Muscle layer of colon (tissue), 2 donors: ENCODE data around the gene KHSRP.

Experiments
- H3K27ac ChIP-seq: one replicate; pipeline ENCODE4 v1.7.0; 2013; ENCODE audit warnings: low read depth, mild to moderate bottlenecking, low read length, moderate library complexity
- H3K27me3 ChIP-seq, 2 donors: one replicate each; pipeline ENCODE4 v1.7.0; 2013; ENCODE audit warnings: low read length in 2 of 2, mild to moderate bottlenecking in 2 of 2; ENCODE audit not compliant: insufficient read depth in 2 of 2, control insufficient read depth in 1 of 2
- H3K36me3 ChIP-seq: one replicate; pipeline ENCODE4 v1.7.0; 2013; ENCODE audit warnings: mild to moderate bottlenecking, low read length; ENCODE audit not compliant: insufficient read depth
- H3K4me1 ChIP-seq: one replicate; pipeline ENCODE4 v1.7.0; 2013; ENCODE audit warnings: mild to moderate bottlenecking, low read length; ENCODE audit not compliant: insufficient read depth
- H3K4me3 ChIP-seq, 2 donors: one replicate each; pipeline ENCODE4 v1.7.0; 2013; ENCODE audit warnings: low read length in 2 of 2, low read depth in 1 of 2, mild to moderate bottlenecking in 1 of 2, moderate library complexity in 1 of 2
- H3K9ac ChIP-seq: one replicate; pipeline ENCODE4 v1.7.0; 2013; ENCODE audit warnings: low read length
- H3K9me3 ChIP-seq: one replicate; pipeline ENCODE4 v1.7.0; 2013; ENCODE audit warnings: mild to moderate bottlenecking, low read length
- donor health status: abdominal sarcoma.
- donor health status: Adenocarcinoma of cecum.

KHSRP gene

GRCh38 chr19:6460099-6460884 lies 35.7 kb upstream of the KHSRP start:
- H3K4me1 ChIP-seq: peaks cover 11% of the 10 kb centered on the region
- peak overlapping the region; percentile 78 for H3K27ac ChIP-seq
- no peak overlapping the region for H3K9ac ChIP-seq

GRCh38 chr19:6459262-6460098 lies 34.9 kb upstream of the KHSRP start, which contains the start of gene SLC25A23:
TSS of gene SLC25A23 (minus strand) at chr19:6459792. CDS start at chr19:6459628, 164 bp downstream.
- Histone ChIP-seq H3K27ac (peak within 1 kb of the TSS; percentile 78), H3K4me3 (peak within 1 kb of the TSS; percentile 77 to 85), H3K36me3 (peaks cover 23% of the 10 kb centered on the region), H3K4me1 (peaks cover 11% of the 10 kb centered on the region), H3K27me3 (peaks cover 0 to 13% of the 10 kb centered on the region in 2 donors), H3K9ac (peak within 1 kb of the TSS; percentile 33), H3K9me3 (no peaks in the 10 kb centered on the region)

More at GRCh38 chr19:6460099-6460884, 35.7 kb upstream of the KHSRP start:
- peaks cover 0 to 20% of the 10 kb centered on the region in 2 donors for H3K27me3 ChIP-seq
- no peaks in the 10 kb centered on the region for H3K9me3 ChIP-seq
- peaks cover 14% of the 10 kb centered on the region for H3K36me3 ChIP-seq
- H3K4me3 ChIP-seq: peak overlapping the region; percentile 77 to 85

- Histone ChIP-seq H3K27me3 (peaks cover 0 to 6% of the 10 kb centered on the region in 2 donors), H3K27ac (peak overlapping the region; percentile 61), H3K4me3 (peak overlapping the region; percentile 77 to 85)
These were observed 34.2 kb upstream of the KHSRP start for GRCh38 chr19:6458695-6459261.

GRCh38 chr19:6457958-6458694 lies 33.5 kb upstream of the KHSRP start:
- Histone ChIP-seq H3K4me3 (peak overlapping the region; percentile 77 to 85), H3K36me3 (peaks cover 34% of the 10 kb centered on the region), H3K4me1 (peaks cover 11% of the 10 kb centered on the region), H3K9me3 (no peaks in the 10 kb centered on the region), H3K9ac (peak overlapping the region; percentile 33), H3K27me3 (peaks cover 0 to under 1% of the 10 kb centered on the region in 2 donors), H3K27ac (peak overlapping the region; percentile 61)

More at GRCh38 chr19:6458695-6459261, 34.2 kb upstream of the KHSRP start:
- peaks cover 11% of the 10 kb centered on the region for H3K4me1 ChIP-seq
- H3K9me3 ChIP-seq: no peaks in the 10 kb centered on the region
- H3K9ac ChIP-seq: peak overlapping the region; percentile 33
- peaks cover 29% of the 10 kb centered on the region for H3K36me3 ChIP-seq

GRCh38 chr19:6455924-6456323 lies 31.3 kb upstream of the KHSRP start:
- H3K27me3 ChIP-seq: no peaks in the 10 kb centered on the region
- no peak overlapping the region for H3K4me3 ChIP-seq
- H3K9me3 ChIP-seq: no peaks in the 10 kb centered on the region
- H3K4me1 ChIP-seq: peaks cover 11% of the 10 kb centered on the region
- no peak overlapping the region for H3K27ac ChIP-seq
- peaks cover 43% of the 10 kb centered on the region for H3K36me3 ChIP-seq
- H3K9ac ChIP-seq: no peak overlapping the region

GRCh38 chr19:6453951-6454565 lies 29.4 kb upstream of the KHSRP start:
- Histone ChIP-seq H3K4me1 (peaks cover 11% of the 10 kb centered on the region), H3K9me3 (no peaks in the 10 kb centered on the region), H3K4me3 (no peak overlapping the region), H3K27me3 (no peaks in the 10 kb centered on the region), H3K36me3 (peaks cover 43% of the 10 kb centered on the region), H3K27ac (no peak overlapping the region), H3K9ac (no peak overlapping the region)

GRCh38 chr19:6452899-6453298 lies 28.3 kb upstream of the KHSRP start:
- no peaks in the 10 kb centered on the region for H3K27me3 ChIP-seq
- H3K4me1 ChIP-seq: no peaks in the 10 kb centered on the region
- H3K27ac ChIP-seq: no peak overlapping the region
- no peaks in the 10 kb centered on the region for H3K9me3 ChIP-seq
- no peak overlapping the region for H3K4me3 ChIP-seq
- no peak overlapping the region for H3K9ac ChIP-seq
- H3K36me3 ChIP-seq: peaks cover 43% of the 10 kb centered on the region

GRCh38 chr19:6452223-6452614 lies 27.6 kb upstream of the KHSRP start:
- H3K27ac ChIP-seq: no peak overlapping the region
- no peaks in the 10 kb centered on the region for H3K9me3 ChIP-seq
- H3K9ac ChIP-seq: no peak overlapping the region
- H3K27me3 ChIP-seq: no peaks in the 10 kb centered on the region
- H3K4me3 ChIP-seq: no peak overlapping the region
- no peaks in the 10 kb centered on the region for H3K4me1 ChIP-seq
- H3K36me3 ChIP-seq: peaks cover 39% of the 10 kb centered on the region

- Histone ChIP-seq H3K27me3 (no peaks in the 10 kb centered on the region), H3K4me3 (no peak overlapping the region), H3K27ac (no peak overlapping the region), H3K9me3 (no peaks in the 10 kb centered on the region), H3K9ac (no peak overlapping the region), H3K4me1 (no peaks in the 10 kb centered on the region), H3K36me3 (peaks cover 37% of the 10 kb centered on the region)
These were observed 27.1 kb upstream of the KHSRP start for GRCh38 chr19:6451583-6452222.

- Histone ChIP-seq H3K9me3 (no peaks in the 10 kb centered on the region), H3K4me3 (no peak overlapping the region), H3K36me3 (peaks cover 33% of the 10 kb centered on the region), H3K27ac (no peak overlapping the region), H3K27me3 (no peaks in the 10 kb centered on the region), H3K9ac (no peak overlapping the region), H3K4me1 (no peaks in the 10 kb centered on the region)
These were observed 25.6 kb upstream of the KHSRP start for GRCh38 chr19:6450166-6450565.
